HepG2 (cell line): ENCODE results near the gene ESRP2. TPM values are rescaled to one million over a fixed set of nuclear protein-coding genes. Genes with fewer than 3 reads are reported as not detected.

ENCODE experiments used
- BORCS8-MEF2B ChIP-seq: sonication (generic); formaldehyde crosslinking; IDR thresholded peaks from 2 replicates; pipeline ENCODE4 v1.8.0; 2022; ENCODE audit warnings: mild to moderate bottlenecking, missing genetic modification reagents
- CAMTA2 ChIP-seq: sonication (generic); formaldehyde crosslinking; IDR thresholded peaks from 2 replicates; pipeline ENCODE4 v1.4.0; 2020; ENCODE audit warnings: mild to moderate bottlenecking, missing genetic modification reagents, borderline replicate concordance
- FOXJ3 ChIP-seq: sonication (generic); formaldehyde crosslinking; IDR thresholded peaks from 2 replicates; pipeline ENCODE4 v1.4.0; 2020; ENCODE audit warnings: missing genetic modification reagents, mild to moderate bottlenecking, borderline replicate concordance
- GFI1 ChIP-seq: sonication (generic); formaldehyde crosslinking; IDR thresholded peaks from 2 replicates; pipeline ENCODE4 v1.5.0; 2020; ENCODE audit warnings: missing genetic modification reagents, mild to moderate bottlenecking, borderline replicate concordance
- GTF2F1 ChIP-seq: fragments of 150-350 bp; IDR thresholded peaks from 2 replicates; pipeline ENCODE4 v1.6.1; 2014; ENCODE audit warnings: low read length
- GZF1 ChIP-seq: sonication (generic); formaldehyde crosslinking; IDR thresholded peaks from 2 replicates; pipeline ENCODE4 v1.5.1; 2020; ENCODE audit warnings: mild to moderate bottlenecking, missing genetic modification reagents
- KDM5B ChIP-seq: sonication (generic); formaldehyde crosslinking; IDR thresholded peaks from 2 replicates; pipeline ENCODE4 v1.4.0; 2020; ENCODE audit warnings: missing genetic modification reagents, mild to moderate bottlenecking, borderline replicate concordance
- MAFG ChIP-seq: sonication (generic); formaldehyde crosslinking; IDR thresholded peaks from 2 replicates; pipeline ENCODE4 v1.5.1; 2020; ENCODE audit warnings: mild to moderate bottlenecking, missing genetic modification reagents
- MATR3 ChIP-seq: sonication (generic); formaldehyde crosslinking; IDR thresholded peaks from 2 replicates; pipeline ENCODE4 v1.4.0; 2020; ENCODE audit warnings: missing genetic modification reagents
- MIXL1 ChIP-seq: IDR thresholded peaks from 2 replicates; pipeline ENCODE4 v1.6.1; 2016
- MTF2 ChIP-seq: sonication (generic); formaldehyde crosslinking; IDR thresholded peaks from 2 replicates; pipeline ENCODE4 v1.5.0; 2020; ENCODE audit warnings: missing genetic modification reagents, borderline replicate concordance
- MXI1 ChIP-seq: IDR thresholded peaks from 3 replicates; pipeline ENCODE4 v1.6.1; 2012; ENCODE audit warnings: low read depth, low read length, inconsistent platforms, borderline replicate concordance
- NR1H2 ChIP-seq: sonication (generic); formaldehyde crosslinking; IDR thresholded peaks from 2 replicates; pipeline ENCODE4 v1.8.1; 2022; ENCODE audit warnings: low read depth, missing genetic modification reagents, borderline replicate concordance
- SNAPC2 ChIP-seq: sonication (generic); formaldehyde crosslinking; IDR thresholded peaks from 2 replicates; pipeline ENCODE4 v1.8.1; 2022; ENCODE audit warnings: mild to moderate bottlenecking, missing genetic modification reagents
- SRY ChIP-seq: sonication (generic); formaldehyde crosslinking; IDR thresholded peaks from 2 replicates; pipeline ENCODE4 v1.8.0; 2022; ENCODE audit warnings: mild to moderate bottlenecking, missing genetic modification reagents
- U2AF2 ChIP-seq: fragments of 200-400 bp; formaldehyde crosslinking; IDR thresholded peaks from 2 replicates; pipeline ENCODE4 v1.6.1; 2017; ENCODE audit warnings: low read depth, mild to moderate bottlenecking, low read length
- ZBTB42 ChIP-seq: sonication (generic); formaldehyde crosslinking; IDR thresholded peaks from 2 replicates; pipeline ENCODE4 v1.5.0; 2020; ENCODE audit warnings: mild to moderate bottlenecking, missing genetic modification reagents
- ZNF12 ChIP-seq: sonication (generic); formaldehyde crosslinking; IDR thresholded peaks from 2 replicates; pipeline ENCODE4 v1.5.0; 2020; ENCODE audit warnings: missing genetic modification reagents
- ZNF143 ChIP-seq: sonication (generic); formaldehyde crosslinking; IDR thresholded peaks from 2 replicates; pipeline ENCODE4 v1.4.0; 2020; ENCODE audit warnings: missing genetic modification reagents
- ZNF17 ChIP-seq: sonication (generic); formaldehyde crosslinking; IDR thresholded peaks from 2 replicates; pipeline ENCODE4 v1.5.0; 2020; ENCODE audit warnings: mild to moderate bottlenecking, missing genetic modification reagents
- ZNF251 ChIP-seq: sonication (generic); formaldehyde crosslinking; IDR thresholded peaks from 2 replicates; pipeline ENCODE4 v1.9.0; 2021; ENCODE audit warnings: mild to moderate bottlenecking, missing genetic modification reagents
- ZNF446 ChIP-seq: sonication (generic); formaldehyde crosslinking; IDR thresholded peaks from 2 replicates; pipeline ENCODE4 v1.5.0; 2020; ENCODE audit warnings: mild to moderate bottlenecking, missing genetic modification reagents
- ZNF468 ChIP-seq: sonication (generic); formaldehyde crosslinking; IDR thresholded peaks from 2 replicates; pipeline ENCODE4 v1.8.0; 2022; ENCODE audit warnings: mild to moderate bottlenecking, moderate library complexity, missing genetic modification reagents
- ZSCAN9 ChIP-seq: IDR thresholded peaks from 2 replicates; pipeline ENCODE4 v1.6.1; 2016; ENCODE audit warnings: borderline replicate concordance
- polyA plus RNA-seq, 8 experiments: library from polyadenylated mRNA; depleted of rRNA in 3 of 8; stranded (reverse) in 7 of 8; unstranded in 1 of 8; fragments of >200 nt; fragmentation: Illumina TruSeq in 4 of 8; extraction: Trizol in 4 of 8; gene quantifications; 2 replicates each; pipeline versions ENCODE4 v1.2.1 to v1.2.3, GENCODE V29; 2011 to 2016; ENCODE audit warnings: low read depth in 4 of 8, missing spikeins in 1 of 8, mixed read lengths in 1 of 8; ENCODE audit not compliant: insufficient read depth in 1 of 8
- total RNA-seq, 5 experiments: library from RNA; depleted of rRNA; stranded (reverse); fragments of >200 nt; fragmentation: Illumina TruSeq; extraction: Trizol; gene quantifications; 2 replicates each; pipeline ENCODE4 v1.2.3, GENCODE V29; 2016; ENCODE audit warnings: low read depth in 1 of 5
- TF ChIP-seq, protein P1 (sequence below): sonication (generic); formaldehyde crosslinking; IDR thresholded peaks from 2 replicates; pipeline ENCODE4 v1.9.0; 2022; ENCODE audit warnings: low read depth, missing genetic modification reagents
- TF ChIP-seq, protein P2 (sequence below): sonication (generic); formaldehyde crosslinking; IDR thresholded peaks from 2 replicates; pipeline ENCODE4; 2020; ENCODE audit warnings: missing genetic modification reagents, mild to moderate bottlenecking, borderline replicate concordance
- TF ChIP-seq, protein P3 (sequence below): IDR thresholded peaks from 2 replicates; pipeline ENCODE4 v1.6.1; 2016; ENCODE audit warnings: missing compliant biosample characterization, missing genetic modification reagents, borderline replicate concordance

Gene ESRP2
- total and polyA plus RNA-seq, 2 of the 13 experiments (the other 11 are each of a cell fraction or from before 2014, with no cell fraction given), result 21.1 to 32.4 TPM

DNA sequence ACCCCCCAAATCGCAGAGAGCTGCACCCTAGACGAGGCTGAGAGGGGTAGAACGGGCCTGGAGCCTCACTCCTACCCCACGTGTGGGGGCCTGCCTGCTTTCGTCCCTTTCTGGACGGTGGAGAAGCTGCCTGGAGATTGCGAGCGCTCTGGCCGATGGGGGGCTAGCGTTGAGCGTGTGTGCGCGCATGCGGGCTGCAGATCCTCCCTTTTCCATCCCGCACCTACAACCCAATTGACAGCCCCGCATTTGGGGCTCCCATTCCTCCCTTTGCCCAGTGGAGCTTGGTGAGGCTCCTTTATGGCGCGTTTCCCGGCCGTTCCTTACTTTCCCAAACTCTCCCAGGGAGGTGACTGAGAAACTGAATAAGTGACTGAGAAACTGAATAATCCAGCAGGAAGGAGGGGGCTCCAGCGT lies 907 bp upstream of the ESRP2 start (continued):
- TF ChIP-seq ZSCAN9 (no peak), SNAPC2 (CRISPR knock-in tag) (peak; percentile 53; the same call in 1 of the 2 replicates), MAFG (0 out of 2 replicates have a peak, but pooled peaks have one; percentile 21), GZF1 (CRISPR knock-in tag) (0 out of 2 replicates have a peak, but pooled peaks have one; percentile 6), MXI1 (peak; percentile 27; the same call in 1 of the 3 replicates), NR1H2 (CRISPR knock-in tag) (no peak), CAMTA2 (no peak), U2AF2 (0 out of 2 replicates have a peak, but pooled peaks have one; percentile 15), FOXJ3 (CRISPR knock-in tag) (no peak), MATR3 (no peak), ZNF251 (0 out of 2 replicates have a peak, but pooled peaks have one; percentile 0), GTF2F1 (no peak), GFI1 (CRISPR knock-in tag) (no peak), ZNF17 (CRISPR knock-in tag) (no peak), ZBTB42 (0 out of 2 replicates have a peak, but pooled peaks have one; percentile 11), KDM5B (CRISPR knock-in tag) (no peak), MTF2 (CRISPR knock-in tag) (0 out of 2 replicates have a peak, but pooled peaks have one; percentile 21), ZNF446 (CRISPR knock-in tag) (0 out of 2 replicates have a peak, but pooled peaks have one; percentile 11), ZNF12 (0 out of 2 replicates have a peak, but pooled peaks have one; percentile 45), ZNF143 (CRISPR knock-in tag) (no peak), SRY (0 out of 2 replicates have a peak, but pooled peaks have one; percentile 22), ZNF468 (CRISPR knock-in tag) (0 out of 2 replicates have a peak, but pooled peaks have one; percentile 92), MIXL1 (CRISPR knock-in tag) (no peak), BORCS8-MEF2B (CRISPR knock-in tag) (no peak; the same call in 1 of the 2 replicates)
- TF ChIP-seq, protein P1, sequence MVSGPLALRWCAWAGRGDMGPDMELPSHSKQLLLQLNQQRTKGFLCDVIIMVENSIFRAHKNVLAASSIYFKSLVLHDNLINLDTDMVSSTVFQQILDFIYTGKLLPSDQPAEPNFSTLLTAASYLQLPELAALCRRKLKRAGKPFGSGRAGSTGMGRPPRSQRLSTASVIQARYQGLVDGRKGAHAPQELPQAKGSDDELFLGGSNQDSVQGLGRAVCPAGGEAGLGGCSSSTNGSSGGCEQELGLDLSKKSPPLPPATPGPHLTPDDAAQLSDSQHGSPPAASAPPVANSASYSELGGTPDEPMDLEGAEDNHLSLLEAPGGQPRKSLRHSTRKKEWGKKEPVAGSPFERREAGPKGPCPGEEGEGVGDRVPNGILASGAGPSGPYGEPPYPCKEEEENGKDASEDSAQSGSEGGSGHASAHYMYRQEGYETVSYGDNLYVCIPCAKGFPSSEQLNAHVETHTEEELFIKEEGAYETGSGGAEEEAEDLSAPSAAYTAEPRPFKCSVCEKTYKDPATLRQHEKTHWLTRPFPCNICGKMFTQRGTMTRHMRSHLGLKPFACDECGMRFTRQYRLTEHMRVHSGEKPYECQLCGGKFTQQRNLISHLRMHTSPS (CRISPR knock-in tag), result no peak; the same call in 1 of the 2 replicates
- TF ChIP-seq, protein P2, sequence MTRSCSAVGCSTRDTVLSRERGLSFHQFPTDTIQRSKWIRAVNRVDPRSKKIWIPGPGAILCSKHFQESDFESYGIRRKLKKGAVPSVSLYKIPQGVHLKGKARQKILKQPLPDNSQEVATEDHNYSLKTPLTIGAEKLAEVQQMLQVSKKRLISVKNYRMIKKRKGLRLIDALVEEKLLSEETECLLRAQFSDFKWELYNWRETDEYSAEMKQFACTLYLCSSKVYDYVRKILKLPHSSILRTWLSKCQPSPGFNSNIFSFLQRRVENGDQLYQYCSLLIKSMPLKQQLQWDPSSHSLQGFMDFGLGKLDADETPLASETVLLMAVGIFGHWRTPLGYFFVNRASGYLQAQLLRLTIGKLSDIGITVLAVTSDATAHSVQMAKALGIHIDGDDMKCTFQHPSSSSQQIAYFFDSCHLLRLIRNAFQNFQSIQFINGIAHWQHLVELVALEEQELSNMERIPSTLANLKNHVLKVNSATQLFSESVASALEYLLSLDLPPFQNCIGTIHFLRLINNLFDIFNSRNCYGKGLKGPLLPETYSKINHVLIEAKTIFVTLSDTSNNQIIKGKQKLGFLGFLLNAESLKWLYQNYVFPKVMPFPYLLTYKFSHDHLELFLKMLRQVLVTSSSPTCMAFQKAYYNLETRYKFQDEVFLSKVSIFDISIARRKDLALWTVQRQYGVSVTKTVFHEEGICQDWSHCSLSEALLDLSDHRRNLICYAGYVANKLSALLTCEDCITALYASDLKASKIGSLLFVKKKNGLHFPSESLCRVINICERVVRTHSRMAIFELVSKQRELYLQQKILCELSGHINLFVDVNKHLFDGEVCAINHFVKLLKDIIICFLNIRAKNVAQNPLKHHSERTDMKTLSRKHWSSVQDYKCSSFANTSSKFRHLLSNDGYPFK (CRISPR knock-in tag), result no peak
- TF ChIP-seq, protein P3, sequence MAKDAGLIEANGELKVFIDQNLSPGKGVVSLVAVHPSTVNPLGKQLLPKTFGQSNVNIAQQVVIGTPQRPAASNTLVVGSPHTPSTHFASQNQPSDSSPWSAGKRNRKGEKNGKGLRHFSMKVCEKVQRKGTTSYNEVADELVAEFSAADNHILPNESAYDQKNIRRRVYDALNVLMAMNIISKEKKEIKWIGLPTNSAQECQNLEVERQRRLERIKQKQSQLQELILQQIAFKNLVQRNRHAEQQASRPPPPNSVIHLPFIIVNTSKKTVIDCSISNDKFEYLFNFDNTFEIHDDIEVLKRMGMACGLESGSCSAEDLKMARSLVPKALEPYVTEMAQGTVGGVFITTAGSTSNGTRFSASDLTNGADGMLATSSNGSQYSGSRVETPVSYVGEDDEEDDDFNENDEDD (CRISPR knock-in tag), result no peak
